ENCODE data around the gene ESX1. TPM values are rescaled to one million over a fixed set of nuclear protein-coding genes. Genes with fewer than 3 reads are reported as not detected.

ESX1 gene
- total RNA-seq (ENCODE audit: unreplicated experiment), result not detected
- long read RNA-seq, result 0 reads

GRCh38 chrX:104254442-104255115 lies at the start of gene ESX1:
Gene ESX1 (minus strand): TSS chrX:104254933. CDS start chrX:104254849, 84 bp downstream.
- peak; percentile 6 for DNase-seq (ENCODE audit: low spot score)
- peak within 1 kb of the TSS; percentile 84 for H3K4me3 Mint-ChIP-seq (ENCODE audit: unreplicated experiment)
- H3K4me1 Mint-ChIP-seq (ENCODE audit: unreplicated experiment), result peaks cover 5% of the 10 kb centered on the region
- H3K36me3 Mint-ChIP-seq (ENCODE audit: low read depth, unreplicated experiment), result no peaks in the 10 kb centered on the region
- TF ChIP-seq, protein P1, sequence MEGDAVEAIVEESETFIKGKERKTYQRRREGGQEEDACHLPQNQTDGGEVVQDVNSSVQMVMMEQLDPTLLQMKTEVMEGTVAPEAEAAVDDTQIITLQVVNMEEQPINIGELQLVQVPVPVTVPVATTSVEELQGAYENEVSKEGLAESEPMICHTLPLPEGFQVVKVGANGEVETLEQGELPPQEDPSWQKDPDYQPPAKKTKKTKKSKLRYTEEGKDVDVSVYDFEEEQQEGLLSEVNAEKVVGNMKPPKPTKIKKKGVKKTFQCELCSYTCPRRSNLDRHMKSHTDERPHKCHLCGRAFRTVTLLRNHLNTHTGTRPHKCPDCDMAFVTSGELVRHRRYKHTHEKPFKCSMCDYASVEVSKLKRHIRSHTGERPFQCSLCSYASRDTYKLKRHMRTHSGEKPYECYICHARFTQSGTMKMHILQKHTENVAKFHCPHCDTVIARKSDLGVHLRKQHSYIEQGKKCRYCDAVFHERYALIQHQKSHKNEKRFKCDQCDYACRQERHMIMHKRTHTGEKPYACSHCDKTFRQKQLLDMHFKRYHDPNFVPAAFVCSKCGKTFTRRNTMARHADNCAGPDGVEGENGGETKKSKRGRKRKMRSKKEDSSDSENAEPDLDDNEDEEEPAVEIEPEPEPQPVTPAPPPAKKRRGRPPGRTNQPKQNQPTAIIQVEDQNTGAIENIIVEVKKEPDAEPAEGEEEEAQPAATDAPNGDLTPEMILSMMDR (IDR thresholded peaks at IDR 0.05; ENCODE audit: unreplicated experiment), result no peak
- no peaks in the 10 kb centered on the region for H3K9me3 Mint-ChIP-seq (ENCODE audit: unreplicated experiment)
- peaks cover 8% of the 10 kb centered on the region for H3K27me3 Mint-ChIP-seq (ENCODE audit: unreplicated experiment)
- H3K27ac Mint-ChIP-seq (ENCODE audit: unreplicated experiment), result no peak within 1 kb of the TSS

DNA sequence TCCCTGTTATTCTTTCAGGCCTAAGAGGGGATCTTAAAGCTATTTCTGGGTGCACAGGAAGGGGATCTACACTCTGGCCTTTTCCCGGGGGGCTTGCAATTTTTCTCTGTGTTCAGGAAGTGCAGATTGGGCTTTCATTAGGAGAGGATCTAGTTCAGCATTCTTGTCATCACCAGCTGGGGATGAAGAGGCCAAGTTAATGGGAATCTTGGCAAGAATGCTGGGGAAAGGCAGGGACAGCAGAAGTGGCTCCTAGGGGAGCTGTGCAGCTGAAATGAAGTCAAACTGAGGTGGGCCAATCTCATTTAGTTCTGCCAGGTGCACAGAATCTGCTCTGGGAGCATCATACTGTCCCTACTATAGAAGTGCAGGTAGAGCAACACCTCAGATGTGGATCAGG lies 40.9 kb upstream of the ESX1 start:
- Mint-ChIP-seq H3K9me3 (ENCODE audit: unreplicated experiment) (no peaks in the 10 kb centered on the region), H3K4me1 (ENCODE audit: unreplicated experiment) (no peaks in the 10 kb centered on the region)

DNA sequence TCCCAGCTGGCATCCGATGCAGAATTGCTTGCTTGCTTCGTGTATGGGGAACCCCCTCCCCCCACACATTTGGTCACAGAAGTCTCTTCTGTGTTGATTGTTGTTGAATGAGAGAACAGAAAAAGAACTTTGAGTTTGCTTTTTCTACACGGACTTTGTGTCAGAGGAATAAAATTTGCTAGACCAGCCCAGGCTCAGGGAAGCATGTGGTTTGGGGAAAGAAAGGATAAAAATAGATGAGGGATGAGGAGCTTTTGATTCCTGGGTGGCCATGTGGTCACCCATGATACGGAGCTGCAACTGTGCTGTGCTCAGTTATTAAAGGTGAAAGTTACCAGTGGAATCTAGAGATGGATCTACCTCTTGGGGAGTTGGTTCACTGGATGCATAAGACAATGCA lies 34.2 kb upstream of the ESX1 start:
- H3K36me3 Mint-ChIP-seq (ENCODE audit: low read depth, unreplicated experiment), result no peaks in the 10 kb centered on the region
- DNase-seq (ENCODE audit: low spot score), result no peak
- no peaks in the 10 kb centered on the region for H3K9me3 Mint-ChIP-seq (ENCODE audit: unreplicated experiment)
- TF ChIP-seq, protein P1 (IDR thresholded peaks at IDR 0.05; ENCODE audit: unreplicated experiment), result no peak
- no peaks in the 10 kb centered on the region for H3K27me3 Mint-ChIP-seq (ENCODE audit: unreplicated experiment)
- no peak overlapping the region for H3K4me3 Mint-ChIP-seq (ENCODE audit: unreplicated experiment)
- H3K27ac Mint-ChIP-seq (ENCODE audit: unreplicated experiment), result no peak overlapping the region
- H3K4me1 Mint-ChIP-seq (ENCODE audit: unreplicated experiment), result no peaks in the 10 kb centered on the region

More for the DNA sequence above, 40.9 kb upstream of the ESX1 start:
- Mint-ChIP-seq H3K27ac (ENCODE audit: unreplicated experiment) (no peak overlapping the region), H3K36me3 (ENCODE audit: low read depth, unreplicated experiment) (no peaks in the 10 kb centered on the region), H3K27me3 (ENCODE audit: unreplicated experiment) (no peaks in the 10 kb centered on the region), H3K4me3 (ENCODE audit: unreplicated experiment) (no peak overlapping the region)
- TF ChIP-seq, protein P1 (IDR thresholded peaks at IDR 0.05; ENCODE audit: unreplicated experiment), result no peak
- DNase-seq (ENCODE audit: low spot score), result no peak

GRCh38 chrX:104288269-104288668 lies 33.5 kb upstream of the ESX1 start:
- Mint-ChIP-seq H3K4me3 (ENCODE audit: unreplicated experiment) (no peak overlapping the region), H3K9me3 (ENCODE audit: unreplicated experiment) (no peaks in the 10 kb centered on the region), H3K27me3 (ENCODE audit: unreplicated experiment) (no peaks in the 10 kb centered on the region), H3K4me1 (ENCODE audit: unreplicated experiment) (no peaks in the 10 kb centered on the region), H3K27ac (ENCODE audit: unreplicated experiment) (no peak overlapping the region), H3K36me3 (ENCODE audit: low read depth, unreplicated experiment) (no peaks in the 10 kb centered on the region)
- TF ChIP-seq, protein P1 (IDR thresholded peaks at IDR 0.05; ENCODE audit: unreplicated experiment), result no peak
- DNase-seq (ENCODE audit: low spot score), result no peak

DNA sequence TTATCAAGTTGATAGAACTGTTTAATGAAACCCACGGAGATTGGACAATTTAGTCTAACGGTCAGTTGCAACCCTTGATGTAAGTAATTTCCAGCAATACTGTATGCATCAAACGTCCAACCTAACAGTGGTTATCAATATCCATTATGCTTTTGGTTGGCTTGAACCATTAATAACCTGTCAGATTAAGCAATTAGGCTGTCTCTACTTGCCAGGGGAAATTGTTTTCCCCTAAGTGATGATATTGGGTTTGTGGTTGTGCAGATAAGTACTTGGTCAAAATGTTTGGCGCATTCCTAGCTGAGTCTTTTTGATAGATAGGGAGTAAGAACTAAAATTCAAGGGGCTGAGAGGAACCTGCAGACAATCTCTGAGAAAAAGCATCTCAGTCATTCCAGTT lies 30.5 kb upstream of the ESX1 start:
- DNase-seq (ENCODE audit: low spot score), result no peak
- Mint-ChIP-seq H3K27me3 (ENCODE audit: unreplicated experiment) (no peaks in the 10 kb centered on the region), H3K9me3 (ENCODE audit: unreplicated experiment) (no peaks in the 10 kb centered on the region), H3K4me3 (ENCODE audit: unreplicated experiment) (no peak overlapping the region), H3K36me3 (ENCODE audit: low read depth, unreplicated experiment) (no peaks in the 10 kb centered on the region), H3K4me1 (ENCODE audit: unreplicated experiment) (no peaks in the 10 kb centered on the region), H3K27ac (ENCODE audit: unreplicated experiment) (no peak overlapping the region)
- TF ChIP-seq, protein P1 (IDR thresholded peaks at IDR 0.05; ENCODE audit: unreplicated experiment), result no peak

All from endothelial cell (in vitro differentiated cells).